GM23248 (cell line): ENCODE data around the gene SLC5A5. TPM values are rescaled to one million over a fixed set of nuclear protein-coding genes. Genes with fewer than 3 reads are reported as not detected.
A peak's percentile ranks its signal among the peaks of the same experiment; 100 is the strongest.

Experiments
- DNase-seq: peaks from one replicate; pipeline ENCODE4 v3.0.0-alpha.2; 2015
- H2AFZ ChIP-seq: fragments of 200-600 bp; sonication (generic); 2 replicates; pipeline ENCODE4 v1.6.1; 2016; ENCODE audit warnings: antibody characterized with exemption
- H3F3A ChIP-seq: fragments of 200-600 bp; sonication (generic); 2 replicates; pipeline ENCODE4 v1.6.1; 2016; ENCODE audit warnings: mild to moderate bottlenecking, antibody characterized with exemption, mixed run types; ENCODE audit not compliant: insufficient read depth
- H3K27ac ChIP-seq: fragments of 200-600 bp; sonication (generic); 2 replicates; pipeline ENCODE4 v1.5.1; 2016; ENCODE audit warnings: mild to moderate bottlenecking
- H3K27me3 ChIP-seq: fragments of 200-600 bp; sonication (generic); replicated peaks from 2 replicates; pipeline ENCODE4 v1.6.1; 2016; ENCODE audit warnings: mild to moderate bottlenecking; ENCODE audit not compliant: insufficient read depth
- H3K36me3 ChIP-seq: fragments of 200-600 bp; sonication (generic); 2 replicates; pipeline ENCODE4 v1.6.1; 2016; ENCODE audit warnings: low read depth, mild to moderate bottlenecking
- H3K4me1 ChIP-seq: fragments of 200-600 bp; sonication (generic); 2 replicates; pipeline ENCODE4 v1.6.1; 2016; ENCODE audit warnings: mild to moderate bottlenecking; ENCODE audit not compliant: insufficient read depth
- H3K4me2 ChIP-seq: fragments of 200-600 bp; sonication (generic); one replicate; pipeline ENCODE4 v1.6.1; 2016; ENCODE audit warnings: mild to moderate bottlenecking; ENCODE audit not compliant: unreplicated experiment
- H3K4me3 ChIP-seq: fragments of 200-600 bp; sonication (generic); 2 replicates; pipeline ENCODE4 v1.5.1; 2016; ENCODE audit warnings: mild to moderate bottlenecking
- H3K79me2 ChIP-seq: fragments of 200-600 bp; sonication (generic); 2 replicates; pipeline ENCODE4 v1.6.1; 2016; ENCODE audit warnings: mild to moderate bottlenecking; ENCODE audit not compliant: insufficient read depth
- H3K9ac ChIP-seq: fragments of 200-600 bp; sonication (generic); 2 replicates; pipeline ENCODE4 v1.6.1; 2016; ENCODE audit warnings: mild to moderate bottlenecking
- H3K9me2 ChIP-seq: fragments of 200-600 bp; sonication (generic); 2 replicates; pipeline ENCODE4 v1.6.1; 2016; ENCODE audit warnings: mixed run types, mild to moderate bottlenecking, moderate library complexity; ENCODE audit not compliant: insufficient read depth
- H3K9me3 ChIP-seq: fragments of 200-600 bp; sonication (generic); one replicate; pipeline ENCODE4 v1.6.1; 2017; ENCODE audit warnings: low read depth
- H4K20me1 ChIP-seq: fragments of 200-600 bp; sonication (generic); 2 replicates; pipeline ENCODE4 v1.6.0; 2016; ENCODE audit not compliant: insufficient read depth
- EZH2 ChIP-seq: fragments of 200-600 bp; sonication (generic); IDR thresholded peaks from 2 replicates; pipeline ENCODE4 v1.6.1; 2018; ENCODE audit warnings: antibody characterized with exemption, mild to moderate bottlenecking; ENCODE audit not compliant: insufficient read depth, poor library complexity, severe bottlenecking
- EZH2phosphoT487 ChIP-seq: fragments of 200-600 bp; sonication (generic); IDR thresholded peaks from 2 replicates; pipeline ENCODE4 v1.6.1; 2018; ENCODE audit warnings: antibody characterized with exemption, moderate library complexity, mild to moderate bottlenecking, low read depth; ENCODE audit not compliant: insufficient read depth
- WGBS, 2 experiments: methylation state at CpG; one replicate each; pipeline ENCODE4 v1.1.6; 2015 to 2017; ENCODE audit warnings: low lambda C conversion rate in 2 of 2, low coverage in 1 of 2; ENCODE audit errors: missing lambda C conversion rate in 2 of 2; 5-methylcytosine and 5-hydroxymethylcytosine counted together
- in situ Hi-C: fragments of 300-500 bp; cut with MboI; formaldehyde crosslinking; loops from 2 replicates; pipeline ENCODE4 v1.15.0; 2020
- polyA plus RNA-seq: library from polyadenylated mRNA; unstranded; fragments of >200 nt; fragmentation: Nextera tagmentation; extraction: Ambion mirVana; gene quantifications from 2 replicates; pipeline ENCODE4 v1.2.1, GENCODE V29; 2016
- total RNA-seq: library from RNA; depleted of rRNA; stranded (reverse); fragments of >200 nt; shearing (Covaris generic); gene quantifications from 2 replicates; pipeline ENCODE4 v1.2.3, GENCODE V29; 2014

The SLC5A5 gene
- total and polyA plus RNA-seq, 2 experiments from 2014 or later, result not detected

DNA sequence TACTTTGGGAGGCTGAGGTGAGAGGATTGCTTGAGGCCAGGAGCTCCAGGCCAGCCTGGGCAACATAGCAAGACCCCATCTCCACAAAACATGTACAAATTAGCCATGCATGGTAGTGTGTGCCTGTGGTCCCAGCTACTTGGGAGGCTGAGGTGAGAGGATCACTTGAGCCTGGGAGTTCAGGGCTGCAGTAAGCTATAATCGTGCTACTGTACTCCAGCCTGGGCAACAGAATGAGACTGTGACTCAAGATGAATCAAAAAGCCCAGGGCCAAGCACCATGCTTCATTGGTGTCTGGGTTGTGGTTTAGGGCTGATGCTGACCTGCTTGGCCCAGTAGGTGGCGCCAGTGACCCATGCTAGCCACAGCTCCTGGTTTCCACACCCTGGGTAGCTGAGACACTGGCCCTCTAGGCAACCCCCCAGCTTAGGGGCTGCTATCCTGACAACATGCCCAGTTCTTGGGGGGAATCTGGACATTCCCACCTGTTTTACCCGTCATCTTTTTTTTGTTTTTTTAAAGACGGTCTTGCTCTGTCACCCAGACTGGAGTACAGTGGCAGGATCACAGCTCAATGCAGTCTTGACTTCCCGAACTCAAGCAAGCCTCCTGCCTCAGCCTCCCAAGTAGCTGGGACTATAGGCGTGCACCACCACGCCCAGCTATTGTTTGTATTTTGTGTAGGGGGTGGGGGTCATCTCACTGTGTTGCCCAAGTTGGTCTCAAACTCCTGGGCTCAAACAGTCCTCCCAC, 66.5 kb downstream of the SLC5A5 start:
- DNase-seq, result peak; percentile 94
- Histone ChIP-seq H3K4me2 (no peak overlapping the region), H3K79me2 (peaks cover 18% of the 10 kb centered on the region), H3F3A (peaks cover 8% of the 10 kb centered on the region), H3K4me3 (no peak overlapping the region), H3K9ac (no peak overlapping the region), H3K36me3 (no peaks in the 10 kb centered on the region), H3K4me1 (peaks cover 4% of the 10 kb centered on the region; the same call in 1 of the 2 replicates), H2AFZ (no peak overlapping the region), H3K9me3 (no peaks in the 10 kb centered on the region), H3K27ac (peak overlapping the region; percentile 42), H4K20me1 (no peaks in the 10 kb centered on the region), H3K27me3 (no peaks in the 10 kb centered on the region), H3K9me2 (no peaks in the 10 kb centered on the region)
- in situ Hi-C loops, result no loop called here
- TF ChIP-seq EZH2phosphoT487 (no peak), EZH2 (no peak)
- WGBS, 2 experiments, result 27 to 28% methylated on average over 7 of the region's 7 CpGs

- no peaks in the 10 kb centered on the region for H3K9me2 ChIP-seq
- no peaks in the 10 kb centered on the region for H3K79me2 ChIP-seq
- peaks cover 8% of the 10 kb centered on the region; the same call in 1 of the 2 replicates for H3K4me1 ChIP-seq
- H3K27ac ChIP-seq, result no peak overlapping the region
- no peak overlapping the region for H3K9ac ChIP-seq
- WGBS, 2 experiments, result 85 to 87% methylated on average over 12 to 17 of the region's 17 CpGs
- no peaks in the 10 kb centered on the region for H3K9me3 ChIP-seq
- in situ Hi-C loops, result loop anchor here (10.0 kb wide), 1 partner anchor 53 kb away; no protein-coding TSS in a partner anchor
- DNase-seq, result no peak
- H3F3A ChIP-seq, result peaks cover 24% of the 10 kb centered on the region
- H4K20me1 ChIP-seq, result no peaks in the 10 kb centered on the region
- H3K4me3 ChIP-seq, result no peak overlapping the region
- no peak for TF ChIP-seq EZH2
- TF ChIP-seq EZH2phosphoT487, result no peak
- no peak overlapping the region for H3K4me2 ChIP-seq
- H3K36me3 ChIP-seq, result no peaks in the 10 kb centered on the region
- no peak overlapping the region for H2AFZ ChIP-seq
- H3K27me3 ChIP-seq, result no peaks in the 10 kb centered on the region
These were observed 70.4 kb downstream of the SLC5A5 start for GRCh38 chr19:17942181-17942580.

GRCh38 chr19:17942582-17943273, 71.0 kb downstream of the SLC5A5 start:
- DNase-seq, result no peak
- no peak overlapping the region for H3K9ac ChIP-seq
- no peaks in the 10 kb centered on the region for H3K9me2 ChIP-seq
- no peaks in the 10 kb centered on the region for H3K79me2 ChIP-seq
- in situ Hi-C loops, result loop anchor here (10.0 kb wide), 1 partner anchor 52 kb away; no protein-coding TSS in a partner anchor
- H3K4me1 ChIP-seq, result peaks cover 7% of the 10 kb centered on the region; the same call in 1 of the 2 replicates
- no peak overlapping the region for H3K27ac ChIP-seq
- H3K36me3 ChIP-seq, result no peaks in the 10 kb centered on the region
- H3K27me3 ChIP-seq, result no peaks in the 10 kb centered on the region
- no peak overlapping the region for H2AFZ ChIP-seq
- WGBS, 2 experiments, result 88 to 91% methylated on average over 26 to 40 of the region's 41 CpGs
- peaks cover 19% of the 10 kb centered on the region for H3F3A ChIP-seq
- H4K20me1 ChIP-seq, result no peaks in the 10 kb centered on the region
- no peak for TF ChIP-seq EZH2phosphoT487
- TF ChIP-seq EZH2, result no peak
- no peaks in the 10 kb centered on the region for H3K9me3 ChIP-seq
- no peak overlapping the region for H3K4me2 ChIP-seq
- no peak overlapping the region for H3K4me3 ChIP-seq

- Histone ChIP-seq H3K9ac (no peak overlapping the region), H3K79me2 (no peaks in the 10 kb centered on the region), H3K27ac (no peak overlapping the region), H3K4me3 (no peak overlapping the region), H3K4me2 (no peak overlapping the region), H4K20me1 (no peaks in the 10 kb centered on the region), H3K9me2 (no peaks in the 10 kb centered on the region), H3K27me3 (peaks cover under 1% of the 10 kb centered on the region; the same call in 1 of the 2 replicates), H3K36me3 (no peaks in the 10 kb centered on the region), H2AFZ (no peak overlapping the region), H3F3A (peaks cover 16% of the 10 kb centered on the region), H3K9me3 (no peaks in the 10 kb centered on the region), H3K4me1 (peaks cover 3% of the 10 kb centered on the region; the same call in 1 of the 2 replicates)
- TF ChIP-seq EZH2phosphoT487 (no peak), EZH2 (no peak)
- DNase-seq, result no peak
- 83 to 92% methylated on average over 41 to 57 of the region's 57 CpGs for WGBS, 2 experiments
- in situ Hi-C loops, result loop anchor here (10.0 kb wide), 1 partner anchor 51 kb away; no protein-coding TSS in a partner anchor
These were observed 71.8 kb downstream of the SLC5A5 start for GRCh38 chr19:17943274-17944221.
